HEK293 (cell line): ENCODE measurements around the gene ATP2A3.

ENCODE experiments used
- ATF2 ChIP-seq: fragments of 450-650 bp; formaldehyde crosslinking; IDR thresholded peaks from 2 replicates; pipeline ENCODE4 v1.5.1; 2016; ENCODE audit warnings: missing biosample characterization, missing genetic modification characterization, low read depth
- BCL11A ChIP-seq: fragments of 450-650 bp; formaldehyde crosslinking; IDR thresholded peaks from 2 replicates; pipeline ENCODE4 v1.5.1; 2016; ENCODE audit warnings: low read depth, missing biosample characterization, missing genetic modification characterization
- ELK4 ChIP-seq: IDR thresholded peaks from 2 replicates; pipeline ENCODE4 v1.6.1; 2011; ENCODE audit warnings: mild to moderate bottlenecking, low read depth, low read length, borderline replicate concordance
- IKZF3 ChIP-seq: fragments of 450-650 bp; IDR thresholded peaks from 2 replicates; pipeline ENCODE4 v1.5.0; 2018; ENCODE audit warnings: missing biosample characterization, mild to moderate bottlenecking, missing genetic modification characterization, moderate library complexity
- KLF1 ChIP-seq: fragments of 450-650 bp; formaldehyde crosslinking; IDR thresholded peaks from 2 replicates; pipeline ENCODE4 v1.5.1; 2016; ENCODE audit warnings: missing biosample characterization, missing genetic modification characterization
- KLF17 ChIP-seq: fragments of 450-650 bp; formaldehyde crosslinking; IDR thresholded peaks from 2 replicates; pipeline ENCODE4 v1.5.1; 2016; ENCODE audit warnings: missing biosample characterization, missing genetic modification characterization
- KLF7 ChIP-seq: fragments of 450-650 bp; formaldehyde crosslinking; IDR thresholded peaks from 2 replicates; pipeline ENCODE4 v1.5.1; 2016; ENCODE audit warnings: missing biosample characterization, missing genetic modification characterization, borderline replicate concordance
- OVOL3 ChIP-seq: fragments of 450-650 bp; formaldehyde crosslinking; IDR thresholded peaks from 2 replicates; pipeline ENCODE4 v1.5.1; 2016; ENCODE audit warnings: missing biosample characterization, missing genetic modification characterization
- SALL2 ChIP-seq: fragments of 450-650 bp; formaldehyde crosslinking; IDR thresholded peaks from 2 replicates; pipeline ENCODE4 v1.5.0; 2017; ENCODE audit warnings: missing biosample characterization, mild to moderate bottlenecking, missing genetic modification characterization, borderline replicate concordance
- YY1 ChIP-seq: fragments of 450-650 bp; formaldehyde crosslinking; IDR thresholded peaks from 2 replicates; pipeline ENCODE4 v1.5.1; 2018; ENCODE audit warnings: missing biosample characterization, missing genetic modification characterization
- ZBTB10 ChIP-seq: fragments of 450-650 bp; formaldehyde crosslinking; IDR thresholded peaks from 2 replicates; pipeline ENCODE4 v1.5.1; 2016; ENCODE audit warnings: missing biosample characterization, missing genetic modification characterization
- ZBTB26 ChIP-seq: fragments of 450-650 bp; formaldehyde crosslinking; optimal IDR thresholded peaks from 2 replicates; pipeline ENCODE3; 2016; ENCODE audit warnings: missing biosample characterization, mild to moderate bottlenecking, missing genetic modification characterization
- ZFP3 ChIP-seq: fragments of 450-650 bp; formaldehyde crosslinking; IDR thresholded peaks from 2 replicates; pipeline ENCODE4 v1.5.1; 2016; ENCODE audit warnings: low read depth, missing biosample characterization, missing genetic modification characterization
- ZNF133 ChIP-seq: fragments of 450-650 bp; formaldehyde crosslinking; IDR thresholded peaks from 2 replicates; pipeline ENCODE4 v1.5.1; 2016; ENCODE audit warnings: missing biosample characterization, missing genetic modification characterization
- ZNF223 ChIP-seq: fragments of 450-650 bp; formaldehyde crosslinking; IDR thresholded peaks from 2 replicates; pipeline ENCODE4 v1.5.1; 2016; ENCODE audit warnings: missing biosample characterization, missing genetic modification characterization
- ZNF280D ChIP-seq: fragments of 450-650 bp; formaldehyde crosslinking; IDR thresholded peaks from 2 replicates; pipeline ENCODE4 v1.5.1; 2016; ENCODE audit warnings: missing biosample characterization, missing genetic modification characterization
- ZNF302 ChIP-seq: fragments of 450-650 bp; formaldehyde crosslinking; IDR thresholded peaks from 2 replicates; pipeline ENCODE4 v1.5.1; 2016; ENCODE audit warnings: missing biosample characterization, missing genetic modification characterization, low read depth
- ZNF335 ChIP-seq: fragments of 450-650 bp; formaldehyde crosslinking; conservative IDR thresholded peaks from 2 replicates; pipeline ENCODE4 v1.5.1; 2016; ENCODE audit warnings: missing biosample characterization, missing genetic modification characterization
- ZNF37A ChIP-seq: fragments of 450-650 bp; IDR thresholded peaks from 2 replicates; pipeline ENCODE4 v1.5.1; 2018; ENCODE audit warnings: missing biosample characterization, missing genetic modification characterization
- ZNF423 ChIP-seq: fragments of 450-650 bp; formaldehyde crosslinking; IDR thresholded peaks from 2 replicates; pipeline ENCODE4 v1.5.1; 2016; ENCODE audit warnings: missing biosample characterization, missing genetic modification characterization
- ZNF488 ChIP-seq: fragments of 450-650 bp; formaldehyde crosslinking; IDR thresholded peaks from 2 replicates; pipeline ENCODE4 v1.5.1; 2016; ENCODE audit warnings: missing biosample characterization, missing genetic modification characterization
- ZNF548 ChIP-seq: fragments of 450-650 bp; formaldehyde crosslinking; IDR thresholded peaks from 2 replicates; pipeline ENCODE4 v1.5.1; 2016; ENCODE audit warnings: missing biosample characterization, missing genetic modification characterization
- ZNF558 ChIP-seq: fragments of 450-650 bp; formaldehyde crosslinking; IDR thresholded peaks from 2 replicates; pipeline ENCODE4 v1.5.1; 2016; ENCODE audit warnings: missing biosample characterization, missing genetic modification characterization
- ZNF596 ChIP-seq: fragments of 450-650 bp; IDR thresholded peaks from 2 replicates; pipeline ENCODE4 v1.5.0; 2018; ENCODE audit warnings: missing biosample characterization, mild to moderate bottlenecking, missing genetic modification characterization, moderate library complexity
- ZNF600 ChIP-seq: fragments of 450-650 bp; formaldehyde crosslinking; IDR thresholded peaks from 2 replicates; pipeline ENCODE4 v1.5.1; 2016; ENCODE audit warnings: missing biosample characterization, missing genetic modification characterization
- ZNF768 ChIP-seq: fragments of 450-650 bp; formaldehyde crosslinking; IDR thresholded peaks from 2 replicates; pipeline ENCODE4 v1.5.1; 2018; ENCODE audit warnings: missing biosample characterization, mild to moderate bottlenecking, missing genetic modification characterization
- ZNF777 ChIP-seq: fragments of 450-650 bp; formaldehyde crosslinking; IDR thresholded peaks from 2 replicates; pipeline ENCODE4 v1.5.1; 2017; ENCODE audit warnings: missing biosample characterization, missing genetic modification characterization, borderline replicate concordance
- ZNF792 ChIP-seq: fragments of 450-650 bp; formaldehyde crosslinking; IDR thresholded peaks from 2 replicates; pipeline ENCODE4 v1.5.1; 2016; ENCODE audit warnings: missing biosample characterization, missing genetic modification characterization

The ATP2A3 gene

GRCh38 chr17:3890082-3890877 lies 74.0 kb downstream of the ATP2A3 start (continued):
- TF ChIP-seq ZNF280D (tag by site-specific recombination) (peak; percentile 94; the same call in 1 of the 2 replicates), KLF7 (tag by site-specific recombination) (peak; percentile 91), ZNF488 (tag by site-specific recombination) (peak; percentile 99), ZBTB26 (peak; percentile 65), ZNF768 (tag by site-specific recombination) (no peak; the same call in 1 of the 2 replicates), ZNF548 (tag by site-specific recombination) (peak; percentile 45; the same call in 1 of the 2 replicates), ZNF423 (tag by site-specific recombination) (peak; percentile 100), ZNF558 (tag by site-specific recombination) (peak; percentile 87; the same call in 1 of the 2 replicates), OVOL3 (tag by site-specific recombination) (peak; percentile 95), IKZF3 (tag by site-specific recombination) (peak; percentile 98), YY1 (tag by site-specific recombination) (0 out of 2 replicates have a peak, but pooled peaks have one; percentile 51), ZNF133 (tag by site-specific recombination) (peak; percentile 35; the same call in 1 of the 2 replicates), ZNF777 (tag by site-specific recombination) (no peak), ELK4 (no peak), ZNF596 (tag by site-specific recombination) (peak; percentile 35; the same call in 1 of the 2 replicates), KLF1 (peak; percentile 97), ZNF792 (tag by site-specific recombination) (no peak), ZNF335 (peak; percentile 84), KLF17 (peak; percentile 100), ZFP3 (tag by site-specific recombination) (no peak), ZNF223 (tag by site-specific recombination) (peak; percentile 89), ZNF600 (peak; percentile 100), ZNF302 (tag by site-specific recombination) (no peak), SALL2 (tag by site-specific recombination) (peak; percentile 44; the same call in 1 of the 2 replicates), ATF2 (tag by site-specific recombination) (peak; percentile 74), ZNF37A (tag by site-specific recombination) (no peak; the same call in 1 of the 2 replicates), BCL11A (tag by site-specific recombination) (peak; percentile 100), ZBTB10 (tag by site-specific recombination) (peak; percentile 98)
